NT2/D1 (cell line): ENCODE results near the gene TRIM40.

ENCODE experiments used
- SUZ12 ChIP-seq: IDR thresholded peaks from 2 replicates; pipeline ENCODE4 v1.6.1; 2011; ENCODE audit not compliant: insufficient read length, insufficient read depth; ENCODE audit errors: extremely low read depth
- YY1 ChIP-seq: IDR thresholded peaks from 2 replicates; pipeline ENCODE4 v1.6.1; 2011; ENCODE audit not compliant: insufficient read length, insufficient read depth
- ZNF274 ChIP-seq: IDR thresholded peaks from 2 replicates; pipeline ENCODE4 v1.6.1; 2011; ENCODE audit warnings: mild to moderate bottlenecking, low read depth, low read length

- TF ChIP-seq YY1 (no peak), SUZ12 (no peak), ZNF274 (no peak)
Observed at GRCh38 chr6:30145818-30146217, 9.9 kb downstream of the TRIM40 start.
